Amniotic epithelial cell (primary cell): ENCODE measurements around the gene FBLIM1.

Experiments used
- DNase-seq: peaks from one replicate; pipeline ENCODE4 v3.0.0-alpha.2; 2010; ENCODE audit warnings: low read depth

Gene FBLIM1

DNA sequence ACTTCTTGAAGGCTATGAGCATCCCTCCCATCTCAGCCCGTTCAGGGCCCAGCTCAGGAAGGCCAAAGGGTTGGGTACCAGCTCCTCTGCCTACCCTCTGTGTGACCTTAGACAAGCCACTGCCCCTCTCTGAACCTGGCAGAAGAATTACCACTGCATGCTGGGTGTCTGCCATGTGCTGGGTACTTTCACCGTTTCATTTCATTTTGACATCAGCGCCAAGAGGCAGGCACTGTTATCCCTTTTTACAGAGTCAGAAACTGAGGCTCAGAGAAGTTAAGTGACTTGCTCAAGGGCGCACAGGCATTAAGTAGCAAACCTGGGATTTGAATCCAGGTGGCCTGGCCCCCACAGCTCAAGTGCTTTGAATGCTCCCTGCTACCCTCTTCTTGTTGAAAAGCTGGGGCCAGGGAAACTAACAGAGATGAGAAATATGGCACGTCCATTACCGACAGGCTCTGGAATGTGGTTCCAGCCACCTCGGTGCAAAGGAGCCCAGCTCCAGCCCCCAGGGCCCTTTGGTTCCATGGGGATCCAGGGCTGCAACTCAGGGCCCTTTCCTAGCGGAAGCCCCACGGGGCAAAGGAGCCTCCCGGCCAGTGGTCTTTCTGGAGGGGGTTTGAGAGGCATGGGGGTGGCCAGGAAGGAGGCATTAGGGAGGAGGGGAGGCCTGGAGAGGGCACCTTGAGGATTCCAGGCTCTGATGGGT is 9.8 kb upstream of the FBLIM1 start:
- DNase-seq: no peak

DNA sequence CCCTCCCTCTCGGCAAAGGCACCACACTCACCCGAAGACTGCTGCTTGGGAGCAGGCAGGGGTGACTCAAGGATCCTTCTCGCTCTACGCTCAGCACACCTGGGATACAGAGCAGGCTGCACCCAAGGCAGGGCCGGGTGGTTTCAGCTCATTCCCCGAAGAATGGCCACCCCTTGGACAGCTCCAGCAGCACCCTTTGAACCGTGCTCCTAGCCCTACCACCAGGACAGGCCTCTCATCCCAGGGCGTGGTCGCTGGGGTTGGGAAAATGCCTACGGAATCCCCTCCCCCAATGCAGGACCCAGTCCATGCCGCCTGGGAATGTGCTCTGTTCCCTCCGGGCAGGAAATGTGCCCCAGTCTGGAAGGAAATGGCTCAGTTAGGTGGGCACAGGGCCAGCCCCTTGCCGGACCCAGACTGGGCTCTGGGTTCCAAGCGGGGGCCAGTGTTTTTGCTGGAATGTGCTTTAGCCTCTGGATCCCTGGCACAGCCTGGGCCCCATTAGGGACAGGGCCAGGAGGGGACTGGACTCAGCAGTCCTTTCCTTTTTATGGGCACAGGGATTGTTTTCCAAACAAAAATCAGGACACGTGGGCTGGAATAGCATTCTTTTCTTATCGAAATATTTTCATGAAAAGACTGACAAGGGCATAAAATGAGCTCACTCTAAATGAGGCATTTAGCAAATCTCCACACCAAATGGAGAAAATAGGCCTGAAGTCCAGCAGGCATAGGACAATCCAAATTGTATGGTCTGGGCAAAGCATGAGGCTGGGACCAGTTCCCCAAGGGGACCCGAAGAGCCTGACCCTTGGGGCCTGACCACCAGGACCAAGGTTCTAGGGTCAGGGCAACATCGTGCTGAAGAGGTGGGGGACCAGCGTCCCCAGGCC is 8.9 kb upstream of the FBLIM1 start:
- DNase-seq: no peak

DNA sequence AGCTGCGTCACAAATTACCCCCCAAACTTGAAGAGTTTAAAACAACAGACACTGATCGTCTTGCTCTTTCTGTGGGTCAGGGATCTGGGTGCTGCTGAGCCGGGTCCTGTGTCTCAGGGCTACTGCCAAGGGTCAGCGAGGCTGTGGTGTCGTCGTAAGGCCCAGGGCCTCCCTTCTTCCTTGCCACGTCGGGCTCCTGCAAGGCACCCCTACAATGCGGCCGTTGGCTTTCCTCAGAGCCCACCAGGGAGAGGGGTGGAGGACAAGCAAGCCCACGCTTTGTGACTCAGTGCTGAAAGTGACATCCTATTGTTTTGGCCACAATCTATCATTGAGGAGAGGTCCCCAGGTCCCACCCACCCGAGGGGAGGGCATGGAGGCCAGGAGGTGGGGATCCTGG is 7.7 kb upstream of the FBLIM1 start:
- no peak for DNase-seq

DNA sequence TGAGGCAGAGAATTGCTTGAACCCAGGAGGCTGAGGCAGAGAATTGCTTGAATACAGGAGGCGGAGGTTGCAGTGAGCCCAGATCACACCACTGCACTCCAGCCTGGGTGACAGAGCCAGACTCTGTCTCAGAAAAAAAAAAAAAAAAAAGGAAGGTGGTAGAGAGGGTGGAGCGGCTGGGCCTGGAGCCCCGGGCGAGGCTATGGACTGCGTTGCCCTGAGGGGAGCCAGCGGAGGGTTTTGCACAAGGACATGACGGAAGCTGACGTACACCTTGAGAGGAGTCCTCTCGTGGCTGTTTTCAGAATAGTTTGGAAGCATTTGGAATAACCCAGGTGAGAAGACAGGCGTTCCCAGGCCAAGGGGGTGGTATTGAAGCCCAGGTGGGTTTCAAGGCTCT is 6.9 kb upstream of the FBLIM1 start:
- DNase-seq: no peak

DNA sequence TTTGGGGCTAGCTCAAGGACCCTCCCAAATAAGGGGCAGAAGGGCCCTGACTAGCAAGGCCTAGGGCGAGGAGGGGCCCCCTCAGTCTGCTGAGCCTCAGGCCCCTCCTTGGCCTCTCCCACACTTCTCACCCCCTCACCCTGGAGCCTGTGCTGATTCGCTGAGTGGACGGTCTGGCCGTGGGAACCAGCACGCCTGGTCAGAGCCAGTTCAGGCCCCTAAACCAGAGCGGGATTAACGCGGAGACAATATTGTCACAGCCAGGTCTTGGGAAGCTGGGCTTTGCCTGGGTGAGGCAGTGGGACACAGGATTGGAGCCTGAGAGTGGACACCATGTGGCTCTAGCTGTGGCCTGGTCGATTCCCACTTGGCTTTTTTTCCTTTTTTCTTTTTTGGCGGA is 4.8 kb upstream of the FBLIM1 start:
- DNase-seq: no peak

DNA sequence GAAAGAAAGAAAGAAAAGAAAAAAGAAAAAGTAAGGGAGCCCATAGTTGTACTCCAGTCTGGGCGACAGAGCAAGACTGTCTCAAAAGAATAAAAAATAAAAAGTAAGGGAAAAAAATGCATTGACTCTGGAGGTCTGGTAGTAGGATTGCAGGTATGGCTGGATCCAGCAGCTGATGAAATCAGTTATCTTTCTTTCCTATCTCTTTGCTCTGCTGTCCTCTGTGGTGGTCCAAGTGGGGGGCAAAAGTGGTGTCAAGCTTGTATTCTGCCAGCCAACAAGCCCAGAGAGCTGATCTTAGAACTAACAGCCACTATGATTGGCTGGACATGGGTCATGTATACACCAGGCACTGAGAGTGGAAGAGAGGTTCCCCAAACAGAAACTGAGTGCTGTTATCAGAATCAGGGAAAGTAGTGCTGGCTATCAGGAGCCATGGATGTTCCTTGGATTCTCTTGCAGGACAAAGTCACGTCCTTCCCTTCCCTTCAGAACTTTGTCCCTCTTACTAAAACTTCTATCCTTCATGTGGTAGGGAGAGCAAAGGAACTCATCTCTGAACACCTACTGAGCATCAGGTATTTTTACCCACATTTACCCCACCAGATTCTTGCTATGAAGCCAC is 3.5 kb upstream of the FBLIM1 start:
- DNase-seq: no peak

DNA sequence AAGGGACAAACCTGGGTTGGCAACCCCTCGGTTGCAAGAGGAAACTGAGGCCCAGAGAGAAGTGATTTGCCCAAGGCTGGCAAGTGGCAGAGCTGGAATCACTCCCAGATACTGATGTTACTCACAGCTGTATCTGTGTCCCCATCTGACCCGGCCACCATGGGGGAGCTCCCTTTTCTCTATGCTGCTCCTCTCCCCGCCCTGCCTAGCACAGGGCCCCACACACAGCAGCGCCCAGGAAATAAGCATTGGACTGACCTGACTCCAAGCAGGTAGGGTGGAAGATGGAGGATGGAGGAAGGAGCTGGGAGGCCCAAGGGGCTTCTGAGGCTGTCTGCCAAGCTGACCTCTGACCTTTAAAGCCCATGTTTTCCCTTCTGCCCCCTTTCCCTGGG is 3.0 kb upstream of the FBLIM1 start:
- no peak for DNase-seq

DNA sequence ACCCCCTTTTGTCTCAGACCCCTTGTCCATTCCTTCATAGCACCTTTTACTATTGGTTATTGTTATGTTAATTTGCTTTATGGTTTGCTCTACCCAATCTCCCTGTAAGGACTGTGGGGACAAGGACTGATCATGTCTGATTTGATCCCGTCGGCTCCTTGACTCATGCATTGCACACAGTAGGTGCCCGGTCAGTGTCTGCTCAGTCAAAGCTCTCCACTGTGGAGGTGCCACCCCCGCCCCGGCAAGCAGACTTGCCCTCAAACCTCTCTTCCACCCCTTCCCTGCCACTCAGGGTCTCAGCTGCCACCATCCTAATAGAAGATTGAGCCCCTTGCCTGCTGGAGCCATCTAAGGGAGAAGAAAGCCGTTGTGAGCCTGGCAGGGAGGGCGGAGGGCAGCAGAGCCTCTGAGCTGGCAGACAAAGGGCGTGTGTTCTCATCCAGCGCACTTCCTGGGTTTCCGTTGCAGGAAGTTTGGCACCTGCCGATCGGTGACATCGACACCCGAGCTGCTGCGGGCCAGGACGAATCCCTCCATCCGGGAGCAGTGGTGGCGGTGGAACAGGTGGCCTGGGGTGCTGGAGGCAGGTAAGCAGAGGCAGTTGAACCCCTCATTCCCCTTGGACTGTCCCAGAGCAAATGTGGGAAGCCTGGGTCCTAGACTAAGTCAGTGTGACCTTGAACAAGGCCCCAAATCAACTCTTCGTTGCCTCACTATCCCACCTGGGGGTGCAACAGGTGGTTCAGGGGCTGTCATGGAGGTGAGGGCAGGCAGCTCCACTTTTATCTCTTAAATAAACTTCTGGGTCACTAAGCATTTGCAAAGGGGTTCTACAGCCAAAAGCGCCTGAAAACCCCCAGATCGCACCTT is 2.2 kb upstream of the FBLIM1 start:
- DNase-seq: no peak

DNA sequence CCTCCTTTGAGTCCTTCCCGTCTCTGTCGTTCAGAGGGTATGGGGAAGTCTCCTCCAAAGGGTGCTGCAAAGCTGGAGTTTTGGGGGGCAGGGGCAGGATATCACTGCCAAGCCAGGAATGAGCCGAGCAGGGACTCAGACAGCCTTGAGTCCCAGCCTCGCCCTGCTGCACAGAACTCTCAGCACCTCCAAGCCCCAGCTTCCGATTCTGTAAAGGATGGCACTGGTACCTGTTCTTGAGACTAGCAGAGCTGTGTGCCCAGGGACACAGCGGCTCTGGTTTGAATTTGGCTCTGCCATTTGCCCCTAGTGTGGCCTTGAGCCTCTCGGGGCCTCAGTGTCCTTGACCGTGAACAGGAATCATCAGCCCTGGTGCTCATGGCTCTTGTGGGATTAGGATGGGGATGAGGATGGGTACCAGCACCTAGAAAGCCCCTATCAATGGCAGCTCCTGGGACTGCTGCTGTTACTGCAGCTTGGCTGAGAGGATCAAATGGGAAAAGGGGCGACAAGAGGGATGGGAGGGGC is 1.5 kb upstream of the FBLIM1 start:
- DNase-seq: no peak

DNA sequence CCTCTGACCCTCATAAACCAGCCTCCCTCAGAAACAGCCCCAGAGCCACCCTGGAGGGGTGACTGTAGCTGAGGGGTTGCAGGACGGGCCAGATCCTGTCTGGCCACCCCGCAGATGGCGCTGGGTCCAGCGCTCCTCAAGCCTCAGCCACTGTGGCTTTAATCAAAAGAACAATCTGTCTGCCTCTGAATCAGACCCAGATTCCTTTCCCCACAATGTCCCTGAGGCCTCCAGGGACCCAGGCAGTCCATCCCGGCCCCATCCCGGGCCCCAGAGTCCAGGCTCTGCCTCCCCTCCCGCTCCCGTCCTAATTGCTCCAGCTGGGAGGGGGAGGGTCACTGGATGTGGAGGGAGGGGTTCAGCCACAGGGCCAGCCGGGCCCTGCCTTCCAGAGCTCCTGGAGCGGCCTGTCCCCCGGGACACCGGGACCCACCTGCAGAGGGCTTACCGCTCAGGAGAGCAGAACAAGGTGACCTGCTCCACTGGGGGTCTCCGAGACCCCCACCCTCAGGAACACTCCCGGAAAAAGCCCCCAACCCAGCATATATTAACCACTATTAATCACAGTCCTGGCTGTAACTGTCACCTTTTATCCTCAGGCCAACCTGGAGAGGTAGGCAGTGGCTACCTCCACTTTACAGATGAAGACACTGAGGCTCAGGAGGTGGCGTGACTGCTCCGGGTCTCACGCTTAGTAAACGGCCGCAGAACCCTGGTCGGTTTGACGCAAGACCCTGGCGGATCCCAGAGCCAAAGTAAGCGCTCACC is 836 bp upstream of the FBLIM1 start:
- peak; percentile 26 for DNase-seq

DNA sequence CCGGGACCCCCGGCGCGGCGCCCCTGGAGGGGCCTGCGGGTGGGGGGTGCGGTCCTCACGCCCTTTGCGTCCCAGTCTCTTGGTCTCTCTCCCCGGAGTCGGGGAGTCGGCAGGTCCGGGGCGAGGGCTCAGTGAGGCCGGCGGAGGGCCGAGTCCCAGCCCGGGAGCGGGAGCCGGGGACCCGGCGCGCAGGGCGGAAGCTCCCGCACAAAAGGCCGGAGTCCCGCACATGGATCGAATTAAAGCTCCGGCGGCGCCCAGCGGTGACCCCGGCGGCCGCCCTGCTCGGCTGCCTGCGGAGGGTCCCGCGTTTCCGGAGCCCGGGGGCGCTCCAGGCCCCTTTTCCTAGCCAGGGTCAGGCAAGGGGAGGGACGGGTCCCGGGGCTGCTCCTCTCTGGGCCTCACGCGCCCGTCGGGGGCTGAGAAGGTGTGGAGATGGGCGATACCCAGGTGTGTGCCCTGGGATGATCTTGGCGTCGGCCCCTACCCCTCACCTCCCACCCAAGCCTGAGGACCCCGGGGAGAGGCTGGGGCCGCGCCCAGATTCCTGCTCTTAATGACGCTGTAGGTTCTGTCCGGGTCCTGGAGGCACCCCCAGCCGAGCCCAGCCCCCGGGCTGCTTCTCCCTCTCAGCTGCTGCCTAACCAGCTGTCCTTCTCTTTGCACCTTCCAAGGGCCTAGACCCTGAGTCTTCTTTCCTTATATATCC is 512 bp downstream of the FBLIM1 start:
- no peak for DNase-seq

DNA sequence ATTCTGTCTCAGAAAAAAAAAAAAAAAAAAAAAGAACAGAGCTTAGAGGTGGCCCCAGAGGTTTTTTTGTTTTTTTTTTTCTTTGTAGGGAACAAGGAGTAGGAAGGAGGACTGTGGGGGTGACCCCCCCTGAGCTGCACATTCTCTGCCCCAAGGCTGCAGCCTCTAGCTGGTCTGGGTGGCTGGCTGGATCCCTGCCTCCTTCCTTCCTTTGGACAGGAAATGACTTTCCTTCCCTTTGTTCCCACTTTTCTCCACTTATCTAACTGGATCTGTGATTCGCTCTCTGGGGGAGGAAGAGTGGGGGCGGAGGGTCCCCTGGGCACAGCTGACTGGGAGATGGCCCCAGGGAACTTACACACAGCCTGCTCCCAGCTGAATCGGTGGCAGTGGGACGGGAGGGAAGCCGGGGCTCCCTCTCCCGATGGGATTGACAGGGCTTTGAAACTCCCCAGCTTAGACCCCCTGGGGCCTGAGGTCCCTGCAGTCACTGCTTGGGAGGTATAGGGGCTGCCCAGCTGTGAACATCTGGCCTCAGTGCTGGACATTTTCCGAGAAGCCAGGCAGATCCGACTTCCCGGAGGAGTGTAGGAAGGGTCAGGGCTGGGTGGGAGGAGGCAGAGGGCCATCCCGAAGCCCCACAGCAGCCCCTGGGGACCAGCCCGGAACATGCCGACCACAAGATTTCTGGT is 2.1 kb downstream of the FBLIM1 start:
- DNase-seq: peak; percentile 63

DNA sequence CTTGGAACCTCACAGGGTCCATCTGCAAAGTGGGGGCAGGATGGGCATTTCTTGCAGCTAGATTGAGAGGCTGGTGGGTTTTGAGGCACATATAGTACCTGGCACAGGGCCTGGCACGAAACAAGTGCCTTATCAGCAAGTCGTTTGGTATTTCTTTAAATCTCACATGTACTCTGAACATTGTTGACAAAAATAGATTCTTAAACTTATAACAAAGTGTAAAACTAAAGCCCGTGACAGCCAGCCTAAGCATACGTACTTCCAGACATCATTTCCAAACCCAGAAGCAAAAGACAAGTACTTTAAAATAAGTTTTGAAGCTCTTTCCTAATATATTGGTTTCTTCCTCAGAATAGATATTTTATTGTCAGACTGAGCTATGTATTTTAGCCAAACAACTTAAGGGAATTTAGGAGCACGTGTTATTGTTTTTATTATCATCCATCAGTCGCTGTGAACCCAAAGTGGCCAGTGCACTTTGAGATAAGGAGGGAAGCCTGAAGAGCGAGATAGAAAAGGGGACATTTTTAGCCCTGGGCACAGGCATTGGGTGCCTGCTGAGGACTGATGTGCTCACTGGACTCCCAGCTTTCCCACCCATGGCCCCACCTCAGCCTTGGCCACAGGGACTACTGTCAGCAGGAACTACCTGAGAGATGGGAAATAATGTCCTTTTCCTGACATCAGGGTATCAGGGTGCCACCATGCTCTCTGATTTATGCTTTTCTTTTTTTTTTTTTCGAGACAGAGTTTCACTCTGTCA is 3.0 kb downstream of the FBLIM1 start:
- DNase-seq: no peak

DNA sequence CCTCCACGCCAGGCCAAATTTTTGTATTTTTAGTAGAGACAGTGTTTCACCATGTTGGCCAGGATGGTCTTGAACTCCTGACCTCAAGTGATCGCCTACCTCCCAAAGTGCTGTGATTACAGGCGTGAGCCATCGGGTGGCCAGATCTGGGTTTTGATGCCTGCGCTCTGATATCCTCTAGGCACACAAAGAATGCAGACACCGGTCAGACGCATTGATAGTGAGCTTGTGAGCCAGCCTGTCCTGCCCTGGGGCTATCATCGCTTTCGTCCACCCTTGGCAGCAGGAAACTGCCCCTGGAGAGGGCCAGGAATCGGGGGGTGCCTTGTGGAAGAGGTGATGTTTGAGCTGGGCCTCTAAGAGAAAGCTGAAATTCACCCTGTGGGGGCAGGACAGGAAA is 4.0 kb downstream of the FBLIM1 start:
- DNase-seq: no peak

DNA sequence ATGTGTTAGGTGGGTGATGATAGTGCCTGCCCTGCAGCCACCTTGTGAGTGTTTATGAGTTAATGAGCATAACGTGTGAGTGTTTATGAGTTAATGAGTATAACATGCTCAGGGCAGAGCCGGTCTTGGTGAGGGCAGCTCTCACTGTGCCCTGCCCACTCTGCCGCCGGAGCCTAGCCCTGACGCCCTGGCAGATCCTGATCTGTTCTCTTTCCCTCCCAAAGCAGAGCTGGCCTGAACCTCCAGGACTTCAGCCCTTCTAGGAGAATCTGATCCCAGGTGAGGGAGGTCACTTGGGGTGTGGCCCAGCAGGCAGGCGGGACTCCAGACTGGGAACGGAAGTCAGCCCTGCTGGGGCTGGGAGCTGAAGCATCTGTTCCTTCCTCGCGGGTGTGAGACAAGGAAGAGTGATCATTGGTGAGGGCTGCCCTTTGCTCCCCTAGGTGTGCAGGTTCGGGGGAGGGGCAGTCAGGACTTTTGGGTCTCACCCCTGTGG is 5.7 kb downstream of the FBLIM1 start:
- no peak for DNase-seq

DNA sequence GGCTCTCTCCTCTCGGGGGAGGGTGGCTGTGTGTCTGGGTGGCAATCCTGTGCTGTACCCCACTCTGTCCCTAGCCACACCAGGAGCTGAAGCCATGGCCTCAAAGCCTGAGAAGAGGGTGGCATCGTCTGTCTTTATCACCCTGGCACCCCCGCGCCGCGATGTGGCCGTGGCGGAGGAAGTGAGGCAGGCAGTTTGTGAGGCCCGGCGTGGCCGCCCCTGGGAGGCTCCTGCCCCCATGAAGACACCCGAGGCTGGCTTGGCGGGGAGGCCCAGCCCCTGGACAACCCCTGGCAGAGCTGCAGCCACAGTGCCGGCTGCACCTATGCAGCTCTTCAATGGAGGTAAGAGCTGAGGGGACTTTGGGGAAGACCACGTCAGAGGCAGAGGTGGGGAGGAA is 6.3 kb downstream of the FBLIM1 start:
- no peak for DNase-seq

DNA sequence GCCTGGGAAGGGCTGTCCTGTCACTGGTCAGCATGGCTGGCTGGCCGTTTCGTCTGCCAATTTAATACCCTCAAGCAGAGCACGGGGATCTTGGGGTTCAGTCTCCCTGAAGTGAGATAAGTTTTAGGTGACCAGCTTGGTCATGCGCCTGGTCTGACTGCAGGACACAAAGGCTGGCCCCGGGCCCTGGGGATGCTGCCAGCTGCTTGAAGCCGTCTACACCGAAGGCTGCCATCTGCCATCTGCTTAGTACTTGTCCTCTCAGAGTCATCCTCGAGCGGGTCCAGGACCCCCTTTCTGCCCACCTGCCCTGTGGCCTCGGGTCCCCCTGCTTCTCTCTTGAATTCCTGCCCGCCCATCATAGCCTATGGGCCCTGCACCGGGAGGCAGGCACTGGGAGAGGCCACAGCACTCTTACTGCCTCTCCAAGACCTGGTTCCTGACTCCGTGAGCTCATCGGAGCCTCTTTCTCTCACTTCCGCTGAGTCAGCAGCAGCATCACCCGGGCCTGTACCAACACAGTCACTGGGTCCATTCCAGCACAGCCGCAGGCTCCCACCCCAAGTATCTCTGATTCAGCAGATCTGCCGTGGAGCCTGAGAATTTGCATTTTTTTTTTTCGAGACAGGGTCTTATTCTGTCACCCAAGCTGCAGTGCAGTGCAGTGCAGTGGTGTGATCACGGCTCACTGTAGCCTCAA is 7.0 kb downstream of the FBLIM1 start:
- peak; percentile 94 for DNase-seq

DNA sequence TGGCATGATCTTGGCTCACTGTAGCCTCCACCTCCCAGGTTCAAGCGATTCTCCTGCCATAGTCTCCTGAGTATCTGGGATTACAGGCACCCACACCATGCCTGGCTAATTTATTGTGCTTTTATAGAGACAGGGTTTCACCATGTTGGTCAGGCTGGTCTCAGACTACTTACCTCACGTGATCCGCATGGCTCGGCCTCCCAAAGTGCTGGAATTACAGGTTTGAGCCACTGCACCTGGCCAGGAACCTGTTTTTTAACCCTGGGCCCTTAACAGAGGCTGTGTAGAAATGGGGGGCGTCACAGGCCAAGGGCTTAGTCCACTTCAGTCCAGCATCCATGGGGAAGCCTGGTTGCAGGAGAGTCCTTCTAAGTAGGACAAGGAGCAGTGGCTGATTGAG is 9.3 kb downstream of the FBLIM1 start:
- DNase-seq: no peak
